22Rv1 (cell line): ENCODE results near the gene TNFRSF1A.

Source experiments
- H3K27ac ChIP-seq: fragments of 450-650 bp; 2 replicates; pipeline ENCODE4 v1.5.1; 2017
- CTCF ChIP-seq: fragments of 450-650 bp; IDR thresholded peaks from 2 replicates; pipeline ENCODE4 v1.5.1; 2017; ENCODE audit warnings: mild to moderate bottlenecking
- ZFX ChIP-seq: fragments of 450-650 bp; IDR thresholded peaks from 2 replicates; pipeline ENCODE4 v1.6.1; 2017; ENCODE audit warnings: antibody characterized with exemption, borderline replicate concordance

The TNFRSF1A gene

GRCh38 chr12:6334359-6334758 lies 7.5 kb downstream of the TNFRSF1A start:
- TF ChIP-seq CTCF = no peak
- no peak for TF ChIP-seq ZFX
- peak overlapping the region; percentile 100 for H3K27ac ChIP-seq

- TF ChIP-seq ZFX (no peak), CTCF (no peak)
- H3K27ac ChIP-seq = peak overlapping the region; percentile 100
These were observed 8.3 kb downstream of the TNFRSF1A start for GRCh38 chr12:6333566-6333965.

GRCh38 chr12:6333029-6333428 lies 8.8 kb downstream of the TNFRSF1A start:
- peak overlapping the region; percentile 100 for H3K27ac ChIP-seq
- no peak for TF ChIP-seq ZFX
- no peak for TF ChIP-seq CTCF

- no peak for TF ChIP-seq ZFX
- TF ChIP-seq CTCF = no peak
- H3K27ac ChIP-seq = peak overlapping the region; percentile 100
These were observed 9.4 kb downstream of the TNFRSF1A start for GRCh38 chr12:6332459-6332858.

- TF ChIP-seq ZFX (no peak), CTCF (no peak)
- H3K27ac ChIP-seq = peak overlapping the region; percentile 100
These were observed 10.7 kb downstream of the TNFRSF1A start for GRCh38 chr12:6330999-6331714.

- H3K27ac ChIP-seq = peak overlapping the region; percentile 100; the same call in 1 of the 2 replicates
- TF ChIP-seq ZFX (no peak), CTCF (no peak)
These were observed 11.7 kb downstream of the TNFRSF1A start for GRCh38 chr12:6330192-6330591.

- 0 out of 2 replicates have a peak overlapping the region, but pooled peaks have one; percentile 100 for H3K27ac ChIP-seq
- TF ChIP-seq ZFX (no peak), CTCF (no peak)
These were observed 12.2 kb downstream of the TNFRSF1A start for GRCh38 chr12:6329703-6330064.
